Body of pancreas (tissue), 4 donors: ENCODE results near the gene TM6SF1.

Source experiments
- POLR2A ChIP-seq, 3 donors: fragments of 450-650 bp; IDR thresholded peaks; one replicate each; pipeline ENCODE4 v1.6.1; 2016; ENCODE audit warnings: antibody characterized with exemption in 3 of 3, mild to moderate bottlenecking in 2 of 3
- TF ChIP-seq, protein P1 (sequence below), 7 experiments: fragments of 450-650 bp in 4 of 7; fragments of 200-600 bp in 3 of 7; sonication (generic) in 3 of 7; IDR thresholded peaks; one replicate each; pipeline ENCODE4 v1.5.1; 2016 to 2019; ENCODE audit warnings: antibody characterized with exemption in 7 of 7

DNA sequence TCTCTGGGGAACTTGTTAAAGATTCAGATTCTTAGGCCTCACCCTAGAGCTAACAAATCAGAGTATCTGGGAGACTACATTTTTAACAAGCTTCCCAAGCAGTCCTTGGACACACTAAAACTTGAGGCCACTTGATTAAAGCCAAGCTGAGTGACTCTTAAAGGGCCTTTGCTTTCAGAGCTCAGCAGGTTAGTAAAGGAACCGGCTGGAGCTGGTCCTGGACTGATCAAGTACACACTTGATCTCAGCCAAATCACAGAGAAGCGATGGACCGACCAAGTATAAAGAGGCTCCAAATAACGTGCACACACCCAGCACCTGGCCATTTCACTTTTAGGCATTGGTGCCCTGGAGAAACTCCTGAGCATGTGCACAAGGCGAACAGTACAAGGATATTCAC, 12.9 kb upstream of the TM6SF1 start:
- TF ChIP-seq, protein P1, sequence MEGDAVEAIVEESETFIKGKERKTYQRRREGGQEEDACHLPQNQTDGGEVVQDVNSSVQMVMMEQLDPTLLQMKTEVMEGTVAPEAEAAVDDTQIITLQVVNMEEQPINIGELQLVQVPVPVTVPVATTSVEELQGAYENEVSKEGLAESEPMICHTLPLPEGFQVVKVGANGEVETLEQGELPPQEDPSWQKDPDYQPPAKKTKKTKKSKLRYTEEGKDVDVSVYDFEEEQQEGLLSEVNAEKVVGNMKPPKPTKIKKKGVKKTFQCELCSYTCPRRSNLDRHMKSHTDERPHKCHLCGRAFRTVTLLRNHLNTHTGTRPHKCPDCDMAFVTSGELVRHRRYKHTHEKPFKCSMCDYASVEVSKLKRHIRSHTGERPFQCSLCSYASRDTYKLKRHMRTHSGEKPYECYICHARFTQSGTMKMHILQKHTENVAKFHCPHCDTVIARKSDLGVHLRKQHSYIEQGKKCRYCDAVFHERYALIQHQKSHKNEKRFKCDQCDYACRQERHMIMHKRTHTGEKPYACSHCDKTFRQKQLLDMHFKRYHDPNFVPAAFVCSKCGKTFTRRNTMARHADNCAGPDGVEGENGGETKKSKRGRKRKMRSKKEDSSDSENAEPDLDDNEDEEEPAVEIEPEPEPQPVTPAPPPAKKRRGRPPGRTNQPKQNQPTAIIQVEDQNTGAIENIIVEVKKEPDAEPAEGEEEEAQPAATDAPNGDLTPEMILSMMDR (IDR thresholded peaks at IDR 0.05) = no peak
- no peak for TF ChIP-seq POLR2A (IDR thresholded peaks at IDR 0.05)
